ENCODE measurements around the gene UXS1.

Gene UXS1

DNA sequence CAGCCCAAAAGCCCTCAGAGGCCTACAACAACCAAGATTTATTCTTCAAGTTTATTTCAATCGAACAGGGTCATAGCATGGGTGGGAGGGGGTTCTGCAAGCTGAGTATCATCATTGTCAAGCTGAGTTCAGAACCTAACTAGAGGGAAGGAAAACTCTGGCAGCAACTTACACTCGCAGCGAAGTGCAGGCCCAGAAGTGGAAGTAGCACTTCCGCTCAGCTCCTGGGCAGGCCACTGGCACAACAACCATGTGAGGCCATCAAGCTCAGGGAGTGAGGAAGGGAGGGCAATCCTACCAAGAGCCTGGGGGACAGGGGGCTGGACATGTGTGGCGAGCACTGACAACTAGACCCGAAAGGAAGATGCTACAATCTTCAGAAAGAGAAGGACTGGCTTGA, 4.8 kb downstream of the UXS1 start:
- DNase-seq: no peak

DNA sequence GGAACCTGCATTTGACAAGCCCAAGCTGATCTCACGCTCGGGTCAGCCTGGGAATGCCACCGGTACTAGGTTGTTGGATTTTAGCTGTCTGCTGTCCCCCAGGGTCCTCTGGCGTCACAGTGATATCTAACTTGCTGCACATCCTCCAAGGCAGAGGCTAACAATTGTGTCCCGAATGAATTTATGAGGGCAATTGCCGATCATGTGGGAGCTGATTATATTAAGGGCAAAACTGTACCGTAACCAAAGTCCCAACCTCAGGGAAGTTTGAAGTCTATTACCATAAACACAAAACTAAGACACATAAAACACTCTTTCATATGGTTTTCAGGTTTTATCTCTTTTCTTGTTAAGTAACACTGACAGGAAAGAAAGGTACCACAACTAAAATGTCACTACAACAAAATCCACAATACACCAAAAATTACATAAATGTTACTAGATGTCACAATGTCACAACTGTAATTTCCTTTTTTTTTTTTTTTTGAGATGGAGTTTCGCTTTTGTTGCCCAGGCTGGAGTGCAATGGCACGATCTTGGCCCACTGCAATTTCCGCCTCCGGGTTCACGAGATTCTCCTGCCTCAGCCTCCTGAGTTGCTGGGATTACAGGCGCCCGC, 6.7 kb downstream of the UXS1 start:
- no peak for DNase-seq

DNA sequence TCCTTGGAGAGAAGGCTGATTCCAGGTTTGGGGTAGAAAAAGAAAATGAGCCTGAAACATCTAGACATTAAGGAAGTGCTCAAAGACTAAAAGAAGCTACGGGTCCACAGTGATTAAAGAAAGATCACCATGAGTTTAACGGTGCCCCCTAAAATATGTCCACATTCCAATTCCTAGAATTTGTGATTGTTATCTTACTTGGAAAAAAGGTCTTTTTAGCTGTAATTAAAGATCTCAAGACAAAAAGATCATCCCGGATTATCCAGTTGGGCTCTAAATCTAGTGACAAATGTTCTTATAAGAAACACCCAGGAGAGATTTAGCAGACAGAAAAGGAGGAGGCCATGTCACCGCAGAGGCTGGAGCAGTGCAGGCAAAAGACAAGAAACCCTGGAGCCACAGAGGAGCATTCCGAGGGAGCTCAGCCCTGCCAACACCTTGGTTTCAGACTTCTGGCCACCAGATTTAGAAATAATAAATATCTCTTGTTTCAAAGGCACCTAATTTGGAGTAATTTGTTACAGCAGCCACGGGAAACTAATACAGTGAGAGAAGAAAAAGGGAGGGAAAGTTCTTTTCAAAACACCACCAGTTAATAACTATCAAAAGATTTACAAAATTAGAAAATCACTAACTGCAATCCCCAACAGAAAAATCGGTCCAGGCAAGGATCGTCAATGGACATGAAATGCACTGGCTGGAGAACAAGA, 8.5 kb downstream of the UXS1 start:
- no peak for DNase-seq

DNA sequence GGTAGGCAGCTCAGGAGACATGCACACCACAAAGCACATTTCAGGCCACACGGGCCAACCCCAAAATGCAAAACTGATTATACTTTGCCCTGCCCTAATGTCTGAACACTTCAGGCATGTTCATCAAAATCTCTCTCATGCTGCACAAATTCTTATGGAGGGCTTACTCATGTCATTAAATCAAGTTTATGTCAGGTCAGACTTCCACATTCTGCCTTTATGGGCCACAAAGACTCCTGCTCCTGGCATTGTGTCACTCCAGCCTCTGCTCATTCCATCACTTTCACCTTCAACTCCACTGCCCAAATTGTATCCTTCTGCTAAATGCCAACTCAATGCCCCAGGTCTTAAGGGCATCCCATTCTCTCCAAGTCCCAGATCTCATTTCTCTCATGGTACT, 9.2 kb downstream of the UXS1 start:
- DNase-seq: no peak

DNA sequence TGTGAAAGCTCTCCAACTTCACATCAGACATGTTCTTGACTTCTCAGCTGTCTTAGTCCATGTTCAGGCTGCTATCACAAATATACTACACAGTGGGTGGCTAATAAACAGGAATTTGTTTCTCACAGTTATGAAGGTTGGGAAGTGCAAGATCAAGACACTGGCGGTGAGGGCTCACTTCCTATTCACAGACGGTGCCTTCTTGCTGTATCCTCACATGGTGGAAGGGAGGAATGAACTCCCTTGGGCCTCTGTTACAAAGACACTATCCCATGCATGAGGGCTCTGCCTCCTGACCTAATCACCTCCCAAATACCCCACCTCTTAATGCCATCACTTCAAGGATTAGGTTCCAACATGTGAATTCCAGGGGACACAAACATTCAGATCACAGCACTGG, 9.7 kb downstream of the UXS1 start:
- DNase-seq: no peak

DNA sequence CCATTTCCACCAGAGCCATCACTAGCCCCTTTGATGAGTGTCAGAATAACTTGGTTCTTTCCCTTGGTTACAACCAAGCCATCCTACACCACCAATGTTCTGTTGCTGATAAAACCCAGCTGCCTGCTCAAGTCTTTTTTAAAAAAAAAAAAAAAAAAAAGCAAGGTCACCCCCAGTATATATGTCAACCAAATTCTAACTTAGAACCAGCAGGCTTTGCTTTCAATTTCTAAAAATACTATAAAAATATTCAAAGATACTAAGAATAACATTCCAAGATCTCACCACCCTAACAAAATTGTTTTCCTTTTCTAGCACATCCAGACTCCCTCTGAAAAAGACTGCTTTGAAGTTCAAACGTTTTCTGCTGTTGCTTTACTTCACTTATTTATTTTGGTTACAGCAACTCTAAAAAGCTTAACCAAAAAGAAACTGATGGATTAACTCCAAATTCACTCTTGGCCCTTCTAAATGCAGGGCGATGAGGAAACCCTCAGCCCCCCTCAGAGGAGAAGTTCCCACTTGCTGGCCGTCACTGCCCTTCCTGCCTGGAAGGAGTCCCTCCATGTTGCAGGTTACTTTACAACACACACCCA, 10.9 kb downstream of the UXS1 start:
- no peak for DNase-seq

DNA sequence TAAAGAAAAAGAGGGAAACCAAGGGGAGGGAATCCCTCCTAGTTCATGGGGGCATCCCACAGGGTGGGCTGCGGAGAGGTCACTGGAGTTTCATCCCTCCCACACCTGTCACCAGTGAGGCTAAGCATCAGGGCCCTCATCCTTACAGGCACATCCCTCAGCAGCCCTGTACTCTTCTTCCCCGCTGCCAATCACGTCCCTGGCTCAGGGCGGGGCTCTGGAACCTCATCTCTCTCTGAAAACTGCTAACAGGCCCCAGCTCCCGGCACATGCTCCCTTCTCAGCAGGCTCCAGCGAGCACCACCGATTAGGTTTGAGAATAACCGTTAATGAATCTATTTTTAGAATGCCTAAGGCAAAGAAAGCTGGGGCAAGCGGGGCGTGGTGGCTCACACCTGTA, 13.0 kb downstream of the UXS1 start:
- no peak for DNase-seq

DNA sequence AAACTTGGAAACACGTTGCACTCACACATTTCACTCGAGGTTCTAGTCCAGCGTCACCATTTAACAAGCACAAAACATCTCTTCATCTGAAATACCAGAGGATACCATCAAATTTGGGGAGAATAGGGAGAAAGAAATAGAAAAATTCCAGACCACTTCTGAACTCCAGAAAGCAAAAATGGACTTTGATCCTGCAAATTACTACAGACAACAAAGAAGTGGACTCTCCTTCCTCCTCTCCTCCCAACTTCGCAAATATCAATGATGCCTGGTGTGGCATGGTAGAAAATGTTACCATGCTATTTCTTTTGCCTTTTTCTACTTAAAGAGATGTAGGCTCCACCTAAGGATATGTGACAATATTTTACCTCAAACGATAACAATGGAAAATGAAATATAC, 13.5 kb downstream of the UXS1 start:
- DNase-seq: no peak

DNA sequence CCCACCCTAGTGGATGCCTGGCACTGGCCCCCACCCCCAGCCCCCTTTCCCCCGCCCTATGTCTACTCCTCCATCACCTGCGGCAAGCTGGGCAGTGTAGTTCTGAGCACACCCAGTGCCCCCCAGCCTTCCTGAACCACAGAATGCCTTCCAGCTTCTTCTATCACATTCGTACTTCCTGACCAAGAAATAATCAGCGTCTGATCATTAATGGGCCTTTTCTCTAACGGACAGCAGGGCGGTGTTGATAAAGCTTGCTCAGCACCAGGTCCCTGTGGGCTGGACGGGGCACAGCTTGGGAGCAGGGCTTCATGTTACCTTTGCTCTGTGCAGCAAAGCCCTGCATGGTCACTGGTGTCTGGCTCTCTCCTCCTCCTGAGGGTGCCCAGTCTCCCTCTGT, 15.4 kb downstream of the UXS1 start:
- DNase-seq: no peak

DNA sequence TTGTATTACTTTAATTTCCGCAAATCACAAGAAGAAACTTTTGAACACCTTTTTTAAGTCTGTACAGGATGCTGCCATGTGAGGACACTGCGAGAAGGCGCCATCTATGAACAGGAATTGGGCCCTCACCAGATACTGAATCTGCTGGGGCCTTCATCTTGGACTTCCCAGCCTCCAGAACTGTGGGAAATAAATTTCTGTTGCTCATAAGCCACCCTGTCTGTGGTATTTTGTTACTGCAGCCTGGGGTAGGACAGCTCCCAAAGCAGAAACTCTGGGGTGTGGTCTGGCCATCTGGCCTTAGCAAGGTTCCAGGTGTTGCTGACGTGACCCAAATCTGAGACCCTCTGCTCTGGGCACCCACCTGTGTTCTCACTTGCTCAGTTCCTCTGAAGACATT, 16.5 kb downstream of the UXS1 start:
- no peak for DNase-seq

DNA sequence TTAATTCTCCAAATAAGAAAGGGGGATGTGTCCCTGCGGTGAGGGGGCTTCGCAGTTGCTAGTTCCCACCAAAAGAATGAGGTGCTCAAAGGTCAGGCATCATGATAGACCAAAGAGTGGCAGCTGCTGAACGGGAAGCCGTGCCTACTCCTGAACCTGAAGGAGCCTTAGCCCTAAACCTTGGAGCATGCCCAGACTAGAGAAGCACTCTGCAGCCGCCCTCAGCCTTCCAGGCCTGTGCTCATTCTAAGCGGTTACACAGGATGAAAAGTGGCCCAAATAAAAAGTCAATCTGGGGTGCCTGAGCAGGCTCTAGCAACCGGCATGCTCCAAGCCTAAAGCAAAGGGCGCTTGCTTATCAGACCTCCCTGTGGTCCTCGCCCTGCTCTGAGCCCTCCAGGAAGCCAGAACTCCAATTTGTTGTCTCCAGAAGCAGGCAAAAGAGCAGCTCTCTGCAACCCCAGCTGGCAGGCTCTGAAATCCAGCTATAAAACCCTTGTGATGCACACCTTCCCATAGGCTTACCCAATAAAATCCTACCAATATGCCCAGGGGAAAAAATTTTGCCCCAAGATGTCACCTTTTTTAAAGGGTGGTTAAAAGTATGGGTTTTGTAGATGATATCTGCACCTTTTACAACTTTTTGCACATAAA, 17.5 kb downstream of the UXS1 start:
- DNase-seq: no peak

DNA sequence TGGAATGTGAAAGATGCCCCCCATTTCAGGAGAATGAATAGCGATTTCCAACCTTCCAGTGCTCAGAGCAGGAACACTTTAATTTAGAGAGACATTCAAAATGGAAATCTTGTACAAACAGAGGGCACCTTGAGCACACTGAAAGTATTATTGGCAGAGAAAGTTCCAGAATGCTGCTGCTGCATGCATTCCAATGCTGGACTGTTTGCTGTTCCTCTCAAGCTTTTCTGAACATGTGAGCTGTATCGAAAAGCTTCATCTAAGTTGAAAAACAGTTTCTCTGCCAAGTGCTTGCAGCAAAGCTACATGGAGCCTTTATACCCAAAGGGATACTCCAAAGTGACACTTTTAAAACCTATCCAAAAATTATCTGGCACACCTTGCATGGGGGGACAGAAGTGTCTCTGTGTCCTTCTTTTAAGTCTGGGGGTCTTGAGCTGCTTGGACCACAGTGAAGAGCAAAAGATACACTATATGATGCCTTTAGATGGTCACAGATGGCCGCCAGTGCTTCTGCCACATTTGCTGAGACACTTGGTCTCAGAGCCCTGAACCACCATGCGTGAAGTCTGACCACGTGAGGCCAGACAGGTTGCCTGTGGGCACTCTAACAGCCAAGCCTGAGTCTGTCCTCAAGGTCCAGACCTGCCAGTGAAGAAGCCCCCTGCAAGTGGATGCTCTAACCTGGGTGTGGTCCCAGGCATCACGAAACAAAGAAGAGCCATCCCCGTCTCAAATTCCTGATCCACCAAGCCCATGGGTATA, 18.8 kb downstream of the UXS1 start:
- no peak for DNase-seq

DNA sequence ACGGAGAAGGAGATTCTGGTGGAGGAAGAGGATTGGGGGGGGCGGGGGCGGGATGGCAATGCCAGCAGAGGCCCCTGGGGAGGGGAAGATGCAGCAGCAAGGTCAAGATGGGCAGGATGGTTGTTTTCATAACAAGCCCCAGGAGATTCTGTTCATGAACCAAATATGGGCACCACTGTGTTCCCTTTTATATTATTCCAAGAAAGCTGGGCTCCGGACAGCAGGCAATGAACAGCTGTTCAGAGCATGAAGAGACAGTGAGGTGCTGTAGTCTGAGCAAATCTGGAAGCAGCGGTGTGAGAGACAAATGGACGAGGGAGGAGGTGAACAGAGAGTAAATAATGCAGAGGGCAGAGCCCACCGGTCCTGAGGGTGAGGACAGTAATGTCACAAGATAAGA, 20.0 kb downstream of the UXS1 start:
- no peak for DNase-seq

DNA sequence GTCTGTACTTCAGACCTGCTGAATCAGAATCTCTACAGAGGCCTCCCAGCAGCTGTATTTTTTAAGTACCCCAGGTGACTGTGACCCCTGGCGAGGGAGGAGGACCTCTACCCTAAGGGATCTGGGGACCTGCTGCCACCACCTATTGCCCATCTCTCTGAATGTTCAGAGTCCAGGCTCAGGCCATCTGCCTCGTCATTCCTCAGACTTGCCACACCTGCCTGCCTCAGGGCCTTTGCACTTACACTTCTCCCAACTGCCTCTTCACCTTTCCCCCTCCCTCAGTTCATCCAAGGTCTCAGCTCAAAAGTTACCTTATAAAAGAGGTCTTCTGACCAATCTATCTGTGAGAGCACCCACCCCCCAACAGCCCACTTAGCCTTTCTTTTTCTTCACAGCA, 21.5 kb downstream of the UXS1 start:
- DNase-seq: no peak

DNA sequence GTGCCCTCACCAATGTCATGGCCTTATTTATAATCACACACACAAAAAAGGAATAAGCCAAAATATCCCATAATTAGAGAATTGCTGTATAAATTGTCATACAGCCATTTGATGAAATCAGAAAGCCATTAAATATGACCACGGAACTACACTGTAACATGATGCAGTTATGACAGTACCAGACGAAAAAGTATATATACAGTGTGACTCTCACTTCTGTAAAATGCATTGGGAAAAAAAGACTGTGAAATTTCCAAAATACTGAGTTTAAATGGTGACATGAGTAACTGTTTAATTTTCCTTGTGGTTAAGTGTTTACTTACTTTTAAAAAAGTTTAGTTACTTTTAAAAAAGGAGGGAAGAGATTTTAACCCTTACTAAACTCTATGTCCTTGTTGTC, 25.4 kb downstream of the UXS1 start:
- no peak for DNase-seq

DNA sequence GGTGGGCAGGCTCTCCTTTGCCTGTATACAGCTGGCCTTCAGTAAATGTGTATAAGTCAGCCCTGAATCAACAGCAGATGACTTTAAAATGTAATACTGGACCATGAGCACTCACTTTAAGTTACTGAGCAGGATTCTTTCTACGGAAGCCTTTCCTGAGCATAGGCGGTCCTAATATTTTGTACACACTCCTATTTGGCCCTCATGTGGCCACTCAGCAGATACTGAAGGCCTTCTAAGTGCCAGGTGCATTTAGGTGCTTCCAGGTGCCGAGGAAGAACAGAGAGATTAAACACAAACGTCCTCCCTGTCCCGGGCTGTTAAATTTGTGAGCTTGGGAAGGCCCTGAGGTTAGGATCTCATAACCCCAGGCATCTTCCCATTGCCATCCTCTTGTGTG, 27.0 kb downstream of the UXS1 start:
- DNase-seq: no peak

DNA sequence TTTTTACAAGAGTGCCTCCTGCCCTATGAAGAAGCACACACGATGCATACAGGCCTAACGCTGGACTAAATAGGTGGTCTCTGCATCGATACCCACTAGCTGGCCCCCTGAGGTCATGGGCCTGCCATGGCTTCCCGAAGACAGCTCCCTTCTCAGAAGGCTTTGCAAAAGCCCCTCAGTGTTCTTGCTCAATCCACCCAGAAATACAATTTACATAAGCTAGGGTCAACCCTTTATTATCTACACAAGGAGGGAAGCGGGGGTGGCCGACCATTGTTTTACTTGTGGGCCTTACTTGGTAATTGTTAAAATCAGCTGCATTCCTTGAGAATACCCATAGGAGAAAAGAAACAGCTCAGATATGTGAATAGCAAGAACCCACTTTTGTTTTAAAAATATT, 28.5 kb downstream of the UXS1 start:
- no peak for DNase-seq

DNA sequence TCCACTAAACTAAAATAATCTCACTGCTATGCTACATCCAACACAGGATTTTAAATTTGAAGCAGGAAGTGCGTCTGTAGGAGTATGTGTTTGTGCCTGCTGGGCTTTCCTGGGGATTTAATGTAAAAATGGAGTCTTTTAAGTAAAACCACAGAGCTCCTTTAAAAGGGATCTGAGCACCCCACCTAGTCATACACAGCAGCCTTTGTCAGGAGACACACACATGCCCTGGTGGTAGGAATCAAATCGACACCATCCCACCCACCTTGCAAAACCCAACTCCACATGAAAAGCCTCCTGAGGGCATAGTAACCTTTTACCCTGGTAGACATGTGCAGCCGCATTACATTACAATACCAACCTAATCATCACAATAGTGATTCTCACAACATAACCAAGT, 29.1 kb downstream of the UXS1 start:
- DNase-seq: no peak

DNA sequence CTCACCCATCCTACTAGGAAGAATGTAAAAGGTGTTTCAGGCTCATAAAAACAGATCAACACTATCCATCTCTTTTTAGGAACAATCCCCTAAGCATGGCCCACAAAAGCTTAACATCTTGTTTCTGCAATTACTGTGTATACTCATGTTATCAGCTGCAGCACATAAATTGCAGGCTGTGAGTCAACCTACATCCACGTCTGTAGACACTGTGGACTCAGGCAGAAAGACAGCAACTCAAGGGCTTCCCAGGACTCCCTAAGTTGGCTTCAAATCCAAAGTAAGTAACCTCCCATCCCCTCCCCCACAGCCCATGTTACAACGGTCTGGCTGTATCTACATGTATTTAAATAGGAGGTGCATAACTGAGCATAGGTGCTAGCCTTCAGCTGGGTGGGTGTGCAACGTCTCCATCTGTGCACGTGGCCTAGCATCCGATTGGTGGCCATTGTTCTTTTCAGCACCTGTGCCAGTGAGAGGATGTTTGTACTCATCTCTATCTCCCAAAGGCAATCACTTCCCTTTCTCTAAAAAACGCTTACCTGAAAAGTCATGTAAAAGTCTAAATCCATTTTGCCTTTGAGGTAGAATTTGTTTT, 30.1 kb downstream of the UXS1 start:
- no peak for DNase-seq

DNA sequence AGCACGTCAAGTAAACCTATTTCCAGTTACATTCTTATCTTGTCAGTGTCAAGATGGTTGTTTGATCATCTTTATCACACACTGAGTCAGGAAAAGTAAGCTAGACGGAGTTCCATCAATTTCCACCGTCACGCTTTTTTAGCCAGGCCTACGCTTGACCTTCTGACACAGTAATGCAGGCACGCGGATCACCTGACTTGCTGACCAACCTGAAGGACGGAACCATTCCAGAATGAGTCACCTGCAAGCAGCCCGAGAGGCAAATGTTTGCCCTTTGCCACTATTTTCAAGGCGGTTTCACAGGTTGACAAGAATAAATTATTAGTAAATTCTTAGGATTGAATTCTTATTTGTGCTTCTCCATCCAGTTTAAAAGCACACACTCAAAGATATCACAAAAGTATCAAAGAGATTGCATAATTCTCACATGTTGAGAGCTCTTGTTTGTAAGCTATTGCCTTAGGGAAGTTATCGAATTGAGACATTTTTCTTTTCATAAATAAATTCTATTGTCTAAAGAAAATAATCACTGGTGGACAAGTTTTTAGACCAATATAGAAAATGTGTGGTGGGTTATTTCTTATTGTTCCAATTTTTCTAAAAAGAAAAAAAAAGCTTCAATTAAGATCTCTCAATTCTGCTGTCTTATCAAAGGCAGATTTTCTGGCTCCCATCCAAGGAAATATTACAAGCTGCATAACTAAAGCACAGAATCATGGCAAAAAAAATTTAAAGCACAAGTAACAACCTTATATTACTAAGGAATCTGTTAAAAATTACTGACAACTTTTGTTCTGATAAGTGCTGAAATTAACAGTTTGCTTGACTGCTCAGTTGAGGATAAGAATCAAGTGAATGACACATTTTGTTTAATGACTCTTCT, 31.9 kb downstream of the UXS1 start:
- DNase-seq: no peak

DNA sequence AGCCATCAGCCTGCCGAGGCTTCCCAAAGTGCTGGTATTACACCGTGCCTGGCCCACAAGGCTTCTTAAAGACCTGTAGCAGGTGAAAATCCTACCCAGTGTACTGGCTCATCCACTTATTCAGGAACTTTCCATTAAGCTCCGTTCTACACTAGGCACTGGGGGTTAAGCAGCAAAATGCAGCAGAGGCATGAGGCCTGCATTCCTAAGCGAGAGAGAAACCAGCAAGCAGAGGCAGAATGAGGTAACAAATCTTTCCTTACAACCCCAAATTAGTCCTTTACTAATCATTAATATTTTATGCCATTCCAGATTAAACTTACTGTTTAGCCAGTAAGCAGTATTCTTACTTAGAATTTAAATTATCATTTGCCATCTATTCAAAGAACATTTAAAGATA, 32.8 kb downstream of the UXS1 start:
- DNase-seq: no peak

DNA sequence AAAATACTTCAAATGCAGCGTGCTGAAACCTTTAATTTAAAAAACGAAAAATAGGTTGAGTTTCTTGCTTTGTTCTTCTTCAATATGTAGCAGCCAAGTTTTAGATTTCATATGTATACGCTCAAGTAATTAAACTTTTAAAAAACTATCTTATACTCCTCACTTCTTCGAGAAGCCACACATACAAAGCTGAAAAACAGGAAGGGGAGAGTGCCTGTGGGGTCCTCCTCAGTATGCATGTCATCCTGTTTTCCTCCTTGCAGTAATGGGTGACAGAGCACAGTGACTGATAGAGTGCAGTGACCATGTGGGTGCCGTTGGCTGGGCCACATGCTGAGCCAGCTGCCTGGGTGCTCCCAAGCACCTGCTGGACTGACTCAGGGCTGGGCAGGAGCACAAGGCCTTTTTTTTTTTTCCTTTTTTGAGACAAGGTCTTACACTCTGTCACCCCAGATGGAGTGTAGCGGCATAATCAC, 33.3 kb downstream of the UXS1 start:
- no peak for DNase-seq

Measured in SW 1271 (cell line).